Fibroblast of upper back skin (primary cell): Measurements from ENCODE around the gene GRPEL2.
A peak's percentile ranks its signal among the peaks of the same experiment; 100 is the strongest.

ENCODE experiments used
- DNase-seq: peaks from one replicate; pipeline ENCODE4 v3.0.0-alpha.2; 2013

GRPEL2 gene

GRCh38 chr5:149320791-149321330 lies 24.4 kb upstream of the GRPEL2 start:
- DNase-seq: peak; percentile 96

- no peak for DNase-seq
Observed at GRCh38 chr5:149322518-149322917, 22.8 kb upstream of the GRPEL2 start.

- peak; percentile 25 for DNase-seq
Observed at GRCh38 chr5:149323210-149323609, 22.1 kb upstream of the GRPEL2 start.

- peak; percentile 17 for DNase-seq
Observed at GRCh38 chr5:149323621-149324205, 21.6 kb upstream of the GRPEL2 start.

GRCh38 chr5:149324641-149325040 lies 20.7 kb upstream of the GRPEL2 start:
- DNase-seq: no peak

- DNase-seq: peak; percentile 32
Observed at GRCh38 chr5:149325166-149325735, 20.0 kb upstream of the GRPEL2 start.

- DNase-seq: no peak
Observed at GRCh38 chr5:149325894-149326293, 19.4 kb upstream of the GRPEL2 start.

- no peak for DNase-seq
Observed at GRCh38 chr5:149326611-149327010, 18.7 kb upstream of the GRPEL2 start.

GRCh38 chr5:149328177-149328576 lies 17.1 kb upstream of the GRPEL2 start:
- no peak for DNase-seq

- no peak for DNase-seq
Observed at GRCh38 chr5:149333711-149334443, 11.4 kb upstream of the GRPEL2 start.

GRCh38 chr5:149337736-149338135 lies 7.6 kb upstream of the GRPEL2 start:
- no peak for DNase-seq

GRCh38 chr5:149338364-149338763 lies 6.9 kb upstream of the GRPEL2 start:
- DNase-seq: no peak

- no peak for DNase-seq
Observed at GRCh38 chr5:149340920-149341319, 4.4 kb upstream of the GRPEL2 start.

- no peak for DNase-seq
Observed at GRCh38 chr5:149341876-149342275, 3.4 kb upstream of the GRPEL2 start.

GRCh38 chr5:149344151-149344550 lies 1.1 kb upstream of the GRPEL2 start:
- DNase-seq: no peak

GRCh38 chr5:149345892-149346222 lies 558 bp downstream of the GRPEL2 start:
- peak; percentile 51 for DNase-seq

- no peak for DNase-seq
Observed at GRCh38 chr5:149348518-149348917, 3.2 kb downstream of the GRPEL2 start.

GRCh38 chr5:149349382-149349781 lies 4.1 kb downstream of the GRPEL2 start:
- DNase-seq: no peak

GRCh38 chr5:149352169-149352568 lies 6.9 kb downstream of the GRPEL2 start:
- no peak for DNase-seq

GRCh38 chr5:149353911-149354310 lies 8.6 kb downstream of the GRPEL2 start:
- DNase-seq: no peak

- no peak for DNase-seq
Observed at GRCh38 chr5:149355688-149356087, 10.4 kb downstream of the GRPEL2 start.

GRCh38 chr5:149356391-149356790 lies 11.1 kb downstream of the GRPEL2 start:
- no peak for DNase-seq

- DNase-seq: peak; percentile 95
Observed at GRCh38 chr5:149357370-149358293, 12.3 kb downstream of the GRPEL2 start, which contains the start of gene PCYOX1L. TSS of gene PCYOX1L (plus strand) at chr5:149358046. CDS start at chr5:149358069, 23 bp downstream.
